ENCODE measurements around the gene DMD. TPM values are rescaled to one million over a fixed set of nuclear protein-coding genes. Genes with fewer than 3 reads are reported as not detected.
"Not testable (repeated sequence)": the region's sequence is repeated elsewhere in the genome, so short reads cannot be mapped to it uniquely, and the experiment has no call there.

Gene DMD
- total and polyA plus RNA-seq, 2 experiments from 2014 or later: 1.5 to 2.0 TPM

GRCh38 chrX:31483336-31483735 is 1728.0 kb downstream of the DMD start:
- TF ChIP-seq EZH2phosphoT487 (IDR thresholded peaks at IDR 0.05; ENCODE audit: insufficient read depth, low read depth) (no peak), EZH2 (IDR thresholded peaks at IDR 0.05; ENCODE audit: insufficient read depth, poor library complexity, severe bottlenecking) (no peak)
- peak overlapping the region; percentile 35 for H3K4me2 ChIP-seq (ENCODE audit: unreplicated experiment)
- in situ Hi-C loops (cut with MboI): no loop called here
- no peak overlapping the region for H2AFZ ChIP-seq
- no peak overlapping the region for H3K9ac ChIP-seq
- no peaks in the 10 kb centered on the region for H3K79me2 ChIP-seq (ENCODE audit: insufficient read depth)
- peak; percentile 62 for DNase-seq
- no peaks in the 10 kb centered on the region for H3K36me3 ChIP-seq (ENCODE audit: low read depth)
- no peak overlapping the region for H3K4me3 ChIP-seq
- 52 to 58% methylated on average over 4 to 5 of the region's 5 CpGs for WGBS, 2 experiments (ENCODE audit: low coverage in 1 of 2, low lambda C conversion rate in 2 of 2, missing lambda C conversion rate in 2 of 2)
- peaks cover 3% of the 10 kb centered on the region; the same call in 1 of the 2 replicates for H3K4me1 ChIP-seq (ENCODE audit: insufficient read depth)
- H3F3A ChIP-seq (ENCODE audit: insufficient read depth): peaks cover 8% of the 10 kb centered on the region; the same call in 1 of the 2 replicates
- H3K9me3 ChIP-seq (ENCODE audit: low read depth): no peaks in the 10 kb centered on the region
- no peaks in the 10 kb centered on the region for H3K27me3 ChIP-seq (replicated peaks; ENCODE audit: insufficient read depth)
- H3K27ac ChIP-seq: no peak overlapping the region
- H4K20me1 ChIP-seq (ENCODE audit: insufficient read depth): no peaks in the 10 kb centered on the region
- H3K9me2 ChIP-seq (ENCODE audit: insufficient read depth): no peaks in the 10 kb centered on the region

- TF ChIP-seq EZH2 (IDR thresholded peaks at IDR 0.05; ENCODE audit: insufficient read depth, poor library complexity, severe bottlenecking) (no peak), EZH2phosphoT487 (IDR thresholded peaks at IDR 0.05; ENCODE audit: insufficient read depth, low read depth) (no peak)
- no peaks in the 10 kb centered on the region for H3K79me2 ChIP-seq (ENCODE audit: insufficient read depth)
- WGBS, 2 experiments (ENCODE audit: low coverage in 1 of 2, low lambda C conversion rate in 2 of 2, missing lambda C conversion rate in 2 of 2): 81 to 89% methylated on average over 4 of the region's 4 CpGs
- no peaks in the 10 kb centered on the region for H3K36me3 ChIP-seq (ENCODE audit: low read depth)
- H3K9ac ChIP-seq: no peak overlapping the region
- H3K27me3 ChIP-seq (replicated peaks; ENCODE audit: insufficient read depth): no peaks in the 10 kb centered on the region
- H3K27ac ChIP-seq: no peak overlapping the region
- no peak for DNase-seq
- in situ Hi-C loops (cut with MboI): no loop called here
- H3K4me3 ChIP-seq: no peak overlapping the region
- no peaks in the 10 kb centered on the region for H4K20me1 ChIP-seq (ENCODE audit: insufficient read depth)
- H3K9me3 ChIP-seq (ENCODE audit: low read depth): no peaks in the 10 kb centered on the region
- no peak overlapping the region for H3K4me2 ChIP-seq (ENCODE audit: unreplicated experiment)
- no peaks in the 10 kb centered on the region for H3K9me2 ChIP-seq (ENCODE audit: insufficient read depth)
- no peak overlapping the region for H2AFZ ChIP-seq
- peaks cover 3% of the 10 kb centered on the region; the same call in 1 of the 2 replicates for H3K4me1 ChIP-seq (ENCODE audit: insufficient read depth)
- H3F3A ChIP-seq (ENCODE audit: insufficient read depth): peaks cover 8% of the 10 kb centered on the region; the same call in 1 of the 2 replicates
Observed at GRCh38 chrX:31480696-31481095, 1730.7 kb downstream of the DMD start.

- no peaks in the 10 kb centered on the region for H3K27me3 ChIP-seq (replicated peaks; ENCODE audit: insufficient read depth)
- H3K4me2 ChIP-seq (ENCODE audit: unreplicated experiment): no peak overlapping the region
- TF ChIP-seq EZH2 (IDR thresholded peaks at IDR 0.05; ENCODE audit: insufficient read depth, poor library complexity, severe bottlenecking): no peak
- no peak for TF ChIP-seq EZH2phosphoT487 (IDR thresholded peaks at IDR 0.05; ENCODE audit: insufficient read depth, low read depth)
- H3K9me3 ChIP-seq (ENCODE audit: low read depth): no peaks in the 10 kb centered on the region
- no peak overlapping the region for H3K4me3 ChIP-seq
- H3K27ac ChIP-seq: no peak overlapping the region
- H3K4me1 ChIP-seq (ENCODE audit: insufficient read depth): no peaks in the 10 kb centered on the region
- WGBS, 2 experiments (ENCODE audit: low coverage in 1 of 2, low lambda C conversion rate in 2 of 2, missing lambda C conversion rate in 2 of 2): 80 to 83% methylated on average over 3 to 10 of the region's 11 CpGs
- in situ Hi-C loops (cut with MboI): no loop called here
- no peak for DNase-seq
- no peaks in the 10 kb centered on the region for H3K9me2 ChIP-seq (ENCODE audit: insufficient read depth)
- H3K36me3 ChIP-seq (ENCODE audit: low read depth): no peaks in the 10 kb centered on the region
- H3K9ac ChIP-seq: no peak overlapping the region
- H3K79me2 ChIP-seq (ENCODE audit: insufficient read depth): no peaks in the 10 kb centered on the region
- H3F3A ChIP-seq (ENCODE audit: insufficient read depth): no peaks in the 10 kb centered on the region
- H4K20me1 ChIP-seq (ENCODE audit: insufficient read depth): no peaks in the 10 kb centered on the region
- no peak overlapping the region for H2AFZ ChIP-seq
Observed at GRCh38 chrX:31471229-31471628, 1740.1 kb downstream of the DMD start.

GRCh38 chrX:31470753-31471152 is 1740.6 kb downstream of the DMD start:
- H3K9ac ChIP-seq; in situ Hi-C loops (cut with MboI): not testable (repeated sequence)
- WGBS, 2 experiments (ENCODE audit: low coverage in 1 of 2, low lambda C conversion rate in 2 of 2, missing lambda C conversion rate in 2 of 2): 27 to 38% methylated on average over 6 to 7 of the region's 7 CpGs

More at GRCh38 chrX:31470753-31471152, 1740.6 kb downstream of the DMD start:
- H4K20me1 ChIP-seq (ENCODE audit: insufficient read depth); H3K4me3 ChIP-seq; H3K9me2 ChIP-seq (ENCODE audit: insufficient read depth); H3K4me2 ChIP-seq (ENCODE audit: unreplicated experiment); H2AFZ ChIP-seq; H3K4me1 ChIP-seq (ENCODE audit: insufficient read depth); H3K27ac ChIP-seq; H3K36me3 ChIP-seq (ENCODE audit: low read depth); H3K79me2 ChIP-seq (ENCODE audit: insufficient read depth); H3F3A ChIP-seq (ENCODE audit: insufficient read depth); DNase-seq; H3K9me3 ChIP-seq (ENCODE audit: low read depth); H3K27me3 ChIP-seq (replicated peaks; ENCODE audit: insufficient read depth): not testable (repeated sequence)

Measured in GM23248 (cell line).